Glomerular visceral epithelial cell (primary cell): ENCODE measurements around the gene CDK19.
"Not testable (repeated sequence)": the region's sequence is repeated elsewhere in the genome, so short reads cannot be mapped to it uniquely, and the experiment has no call there.

Source experiments
- DNase-seq: peaks from one replicate; pipeline ENCODE4 v3.0.0-alpha.2; 2016; ENCODE audit errors: extremely low spot score

CDK19 gene

GRCh38 chr6:110587328-110587727 is 227.9 kb downstream of the CDK19 start:
- DNase-seq, result no peak

GRCh38 chr6:110581679-110582078 is 233.6 kb downstream of the CDK19 start:
- no peak for DNase-seq

GRCh38 chr6:110577596-110578167 is 237.6 kb downstream of the CDK19 start:
- DNase-seq, result not testable (repeated sequence)

- DNase-seq, result no peak
Observed at GRCh38 chr6:110575925-110576463, 239.3 kb downstream of the CDK19 start.

- DNase-seq, result no peak
Observed at GRCh38 chr6:110574817-110575216, 240.5 kb downstream of the CDK19 start.

- DNase-seq, result no peak
Observed at GRCh38 chr6:110573537-110573936, 241.7 kb downstream of the CDK19 start.

- no peak for DNase-seq
Observed at GRCh38 chr6:110573136-110573535, 242.1 kb downstream of the CDK19 start.

- no peak for DNase-seq
Observed at GRCh38 chr6:110567957-110568696, 247.1 kb downstream of the CDK19 start.

- no peak for DNase-seq
Observed at GRCh38 chr6:110566346-110567125, 248.7 kb downstream of the CDK19 start.

- DNase-seq, result no peak
Observed at GRCh38 chr6:110564703-110565421, 250.4 kb downstream of the CDK19 start.

GRCh38 chr6:110563711-110564110 is 251.6 kb downstream of the CDK19 start:
- no peak for DNase-seq

- DNase-seq, result no peak
Observed at GRCh38 chr6:110562316-110562915, 252.9 kb downstream of the CDK19 start.

- no peak for DNase-seq
Observed at GRCh38 chr6:110561696-110562095, 253.6 kb downstream of the CDK19 start.

GRCh38 chr6:110561008-110561396 is 254.3 kb downstream of the CDK19 start:
- no peak for DNase-seq

GRCh38 chr6:110560239-110561007 is 254.8 kb downstream of the CDK19 start:
- no peak for DNase-seq
